IMR-90 (cell line): ENCODE data around the gene YTHDC2. TPM values are rescaled to one million over a fixed set of nuclear protein-coding genes. Genes with fewer than 3 reads are reported as not detected.

Experiments used
- ATAC-seq: fragments of 200-7000 bp; cut with Tn5 transposase; 2 replicates; pipeline ENCODE4 v1.9.1; 2020; ENCODE audit warnings: low read depth, mild to moderate bottlenecking, moderate library complexity
- BruUV-seq: library from RNA; stranded (reverse); fragments of 400-500 nt; replicated peaks from 2 replicates; lab custom pipeline; 2021; lab: Mats Ljungman, UMichigan
- CTCF ChIA-PET: fragments of 300-600 bp; formaldehyde crosslinking; extraction: SDS; loops from one replicate; lab custom pipeline; 2021; ENCODE audit warnings: antibody characterized with exemption; lab: Yijun Ruan, JAX
- POLR2A ChIA-PET: fragments of 300-600 bp; sonication (Branson Sonifier 250); formaldehyde crosslinking; loops from one replicate; lab custom pipeline; 2022; ENCODE audit warnings: antibody characterized with exemption; ENCODE audit not compliant: unreplicated experiment; lab: Charles Lee
- DNase-seq: peaks from one replicate; pipeline ENCODE4 v3.0.0; 2013
- H2AFZ ChIP-seq: replicated peaks from 2 replicates; pipeline ENCODE3; 2013; ENCODE audit warnings: low read length, mild to moderate bottlenecking; ENCODE audit not compliant: poor library complexity
- H2AK5ac ChIP-seq: 2 replicates; pipeline ENCODE4 v1.6.1; 2013; ENCODE audit warnings: low read depth, low read length, inconsistent platforms
- H2AK9ac ChIP-seq: replicated peaks from 2 replicates; pipeline ENCODE3; 2013; ENCODE audit warnings: mild to moderate bottlenecking, low read depth, low read length, moderate library complexity; ENCODE audit not compliant: poor library complexity
- H2BK120ac ChIP-seq: 2 replicates; pipeline ENCODE4 v1.6.1; 2013; ENCODE audit warnings: low read depth, low read length, inconsistent platforms
- H2BK15ac ChIP-seq: 3 replicates; pipeline ENCODE4 v1.6.1; 2013; ENCODE audit warnings: low read depth, low read length, inconsistent platforms
- H2BK20ac ChIP-seq: 2 replicates; pipeline ENCODE4 v1.6.1; 2013; ENCODE audit warnings: low read depth, mild to moderate bottlenecking, inconsistent platforms, low read length, moderate library complexity
- H2BK5ac ChIP-seq: 2 replicates; pipeline ENCODE4 v1.6.1; 2013; ENCODE audit warnings: mild to moderate bottlenecking, low read depth, low read length, inconsistent platforms; ENCODE audit not compliant: poor library complexity, severe bottlenecking
- H3K14ac ChIP-seq: replicated peaks from 2 replicates; pipeline ENCODE4 v1.6.1; 2013; ENCODE audit warnings: low read depth, low read length, inconsistent platforms
- H3K18ac ChIP-seq: 2 replicates; pipeline ENCODE4 v1.6.1; 2013; ENCODE audit warnings: low read depth, low read length, control low read depth
- H3K23ac ChIP-seq: 2 replicates; pipeline ENCODE4 v1.6.1; 2013; ENCODE audit warnings: low read depth, low read length, inconsistent platforms
- H3K27ac ChIP-seq: 2 replicates; pipeline ENCODE4 v1.5.1; 2013; ENCODE audit warnings: mild to moderate bottlenecking, control low read depth, low read length; ENCODE audit not compliant: insufficient read depth
- H3K27me3 ChIP-seq: 2 replicates; pipeline ENCODE4 v1.6.1; 2013; ENCODE audit warnings: low read length; ENCODE audit not compliant: control insufficient read depth, insufficient read depth
- H3K36me3 ChIP-seq: 2 replicates; pipeline ENCODE4 v1.6.1; 2013; ENCODE audit warnings: low read length, mixed read lengths; ENCODE audit not compliant: control insufficient read depth, insufficient read depth
- H3K4ac ChIP-seq: 2 replicates; pipeline ENCODE4 v1.6.1; 2013; ENCODE audit warnings: low read depth, low read length, inconsistent platforms
- H3K4me1 ChIP-seq: 2 replicates; pipeline ENCODE4 v1.6.1; 2013; ENCODE audit warnings: low read length, mixed read lengths; ENCODE audit not compliant: control insufficient read depth, insufficient read depth
- H3K4me2 ChIP-seq: 2 replicates; pipeline ENCODE4 v1.6.1; 2013; ENCODE audit warnings: low read depth, mild to moderate bottlenecking, control low read depth, low read length, moderate library complexity
- H3K4me3 ChIP-seq: 2 replicates; pipeline ENCODE4 v1.5.1; 2013; ENCODE audit warnings: low read depth, mild to moderate bottlenecking, control low read depth, low read length, moderate library complexity; ENCODE audit not compliant: insufficient read depth
- H3K56ac ChIP-seq: 2 replicates; pipeline ENCODE4 v1.6.1; 2013; ENCODE audit warnings: low read length, inconsistent platforms; ENCODE audit not compliant: insufficient read depth; ENCODE audit errors: extremely low read depth
- H3K79me1 ChIP-seq, 2 experiments: 2 replicates each; pipeline ENCODE4 v1.6.1; 2013; ENCODE audit warnings: low read length in 2 of 2, inconsistent platforms in 1 of 2, low read depth in 1 of 2
- H3K9ac ChIP-seq: 2 replicates; pipeline ENCODE4 v1.6.1; 2013; ENCODE audit warnings: low read depth, low read length, control low read depth
- H3K9me1 ChIP-seq: 2 replicates; pipeline ENCODE4 v1.6.1; 2013; ENCODE audit warnings: low read length, inconsistent platforms; ENCODE audit not compliant: insufficient read depth
- H3K9me3 ChIP-seq: 2 replicates; pipeline ENCODE4 v1.6.1; 2013; ENCODE audit warnings: low read length; ENCODE audit not compliant: control insufficient read depth, insufficient read depth
- H4K20me1 ChIP-seq: 2 replicates; pipeline ENCODE4 v1.6.1; 2013; ENCODE audit warnings: low read length, inconsistent platforms; ENCODE audit not compliant: insufficient read depth
- H4K5ac ChIP-seq: 2 replicates; pipeline ENCODE4 v1.6.1; 2013; ENCODE audit warnings: mild to moderate bottlenecking, low read depth, low read length, control low read depth
- H4K8ac ChIP-seq, 2 experiments: 2 replicates each; pipeline ENCODE4 v1.6.1; 2013; ENCODE audit warnings: low read depth in 2 of 2, low read length in 2 of 2, control low read depth in 1 of 2, inconsistent platforms in 1 of 2
- H4K91ac ChIP-seq: 2 replicates; pipeline ENCODE4 v1.6.1; 2013; ENCODE audit warnings: low read depth, low read length, inconsistent platforms; ENCODE audit not compliant: insufficient read depth
- BHLHE40 ChIP-seq: fragments of 150-350 bp; IDR thresholded peaks from 2 replicates; pipeline ENCODE4 v1.6.1; 2016; ENCODE audit warnings: mild to moderate bottlenecking, low read depth, low read length
- CEBPB ChIP-seq: IDR thresholded peaks from 2 replicates; pipeline ENCODE4 v1.6.1; 2012; ENCODE audit warnings: low read depth, low read length, improper control_type of control experiment
- CHD1 ChIP-seq: IDR thresholded peaks from 2 replicates; pipeline ENCODE4 v1.6.1; 2012; ENCODE audit warnings: low read depth, low read length, improper control_type of control experiment
- CTCF ChIP-seq: conservative IDR thresholded peaks from 2 replicates; pipeline ENCODE4 v1.5.1; 2012; ENCODE audit warnings: mild to moderate bottlenecking, low read depth, low read length, improper control_type of control experiment
- ELK1 ChIP-seq: fragments of 150-350 bp; IDR thresholded peaks from 2 replicates; pipeline ENCODE4 v1.6.1; 2016; ENCODE audit warnings: low read depth, mild to moderate bottlenecking, low read length, moderate library complexity, borderline replicate concordance
- FOS ChIP-seq: fragments of 150-350 bp; IDR thresholded peaks from 2 replicates; pipeline ENCODE4 v1.6.1; 2016; ENCODE audit warnings: low read depth, low read length
- MAFK ChIP-seq: IDR thresholded peaks from 2 replicates; pipeline ENCODE4 v1.6.1; 2012; ENCODE audit warnings: low read depth, low read length, improper control_type of control experiment
- MAZ ChIP-seq: IDR thresholded peaks from 2 replicates; pipeline ENCODE4 v1.6.1; 2012; ENCODE audit warnings: low read depth, mild to moderate bottlenecking, low read length, improper control_type of control experiment, moderate library complexity, borderline replicate concordance
- NFE2L2 ChIP-seq: fragments of 150-350 bp; IDR thresholded peaks from 2 replicates; pipeline ENCODE4 v1.6.1; 2016; ENCODE audit warnings: low read depth, mild to moderate bottlenecking, low read length
- POLR2A ChIP-seq: IDR thresholded peaks from 2 replicates; pipeline ENCODE4 v1.6.1; 2012; ENCODE audit warnings: mild to moderate bottlenecking, low read depth, low read length
- RAD21 ChIP-seq: IDR thresholded peaks from 2 replicates; pipeline ENCODE4 v1.6.1; 2012; ENCODE audit warnings: low read length, improper control_type of control experiment
- RCOR1 ChIP-seq: IDR thresholded peaks from 2 replicates; pipeline ENCODE4 v1.6.1; 2012; ENCODE audit warnings: mild to moderate bottlenecking, low read length, improper control_type of control experiment; ENCODE audit not compliant: insufficient replicate concordance
- SMC3 ChIP-seq: fragments of 150-350 bp; IDR thresholded peaks from 2 replicates; pipeline ENCODE4 v1.6.1; 2016; ENCODE audit warnings: low read depth, mild to moderate bottlenecking, antibody characterized with exemption, low read length, moderate library complexity
- USF2 ChIP-seq: fragments of 150-350 bp; IDR thresholded peaks from 2 replicates; pipeline ENCODE4 v1.6.1; 2017; ENCODE audit warnings: mild to moderate bottlenecking, antibody characterized with exemption, low read length, low read depth
- WGBS, 2 experiments: methylation state at CpG; one replicate each; pipeline versions ENCODE4 v1.1.5 to v1.1.7; 2013; ENCODE audit warnings: missing lambda C conversion rate in 2 of 2; ENCODE audit not compliant: insufficient read length in 1 of 2; ENCODE audit errors: extremely low coverage in 2 of 2; 5-methylcytosine and 5-hydroxymethylcytosine counted together
- dilution Hi-C: fragments of 300-500 bp; cut with HindIII; formaldehyde crosslinking; loops from one replicate; pipeline ENCODE4 v1.14.3; 2018; ENCODE audit warnings: low sequenced_read_pairs; ENCODE audit not compliant: unreplicated experiment
- in situ Hi-C: fragments of 300-500 bp; cut with MboI; formaldehyde crosslinking; loops from 3 replicates; pipeline ENCODE4 v1.14.3; 2019; ENCODE audit warnings: low sequenced_read_pairs, inconsistent platforms, mixed read lengths
- intact Hi-C: fragments of 100-400 bp; cut with micrococcal nuclease; formaldehyde crosslinking; loops from 2 replicates; pipeline ENCODE4 v1.10.0; 2022
- polyA plus RNA-seq, 3 experiments: library from polyadenylated mRNA; depleted of rRNA; stranded (reverse); fragments of >200 nt; gene quantifications; 2 replicates each; pipeline ENCODE4 v1.2.3, GENCODE V29; 2012; ENCODE audit warnings: low replicate concordance in 1 of 3
- total RNA-seq: library from RNA; depleted of rRNA; stranded (reverse); fragments of >200 nt; gene quantifications from 2 replicates; pipeline ENCODE4 v1.2.3, GENCODE V29; 2012

The YTHDC2 gene
- total and polyA plus RNA-seq, 2 of the 4 experiments (the other 2 are of a cell fraction): 6.5 to 13.4 TPM

- Histone ChIP-seq H3K18ac (no peak overlapping the region), H3K4me1 (no peaks in the 10 kb centered on the region), H2BK5ac (no peak overlapping the region), H3K14ac (no peak overlapping the region), H2BK120ac (no peak overlapping the region), H3K9me3 (no peaks in the 10 kb centered on the region), H2AK5ac (0 out of 2 replicates have a peak overlapping the region, but pooled peaks have one; percentile 2), H2BK20ac (no peak overlapping the region), H2AK9ac (peak overlapping the region; percentile 17), H3K56ac (no peak overlapping the region), H3K27ac (no peak overlapping the region), H4K91ac (no peak overlapping the region), H3K9ac (no peak overlapping the region), H4K8ac (no peak overlapping the region), H3K36me3 (no peaks in the 10 kb centered on the region), H3K4ac (no peak overlapping the region), H3K4me3 (no peak overlapping the region), H3K27me3 (no peaks in the 10 kb centered on the region), H3K4me2 (no peak overlapping the region), H4K20me1 (no peaks in the 10 kb centered on the region), H2AFZ (peak overlapping the region; percentile 19), H4K5ac (no peak overlapping the region), H3K9me1 (no peaks in the 10 kb centered on the region), H3K23ac (no peak overlapping the region), H3K79me1 (no peaks in the 10 kb centered on the region), H2BK15ac (no peak overlapping the region; the same call in 2 of the 3 replicates)
- ATAC-seq (no peak), DNase-seq (no peak)
- intact Hi-C loops: no loop called here
- TF ChIP-seq CHD1: no peak
- no peak for TF ChIP-seq MAZ
- no peak for TF ChIP-seq RCOR1
- no peak for TF ChIP-seq ELK1
- no peak for TF ChIP-seq CEBPB
- TF ChIP-seq CTCF: no peak
- no peak for TF ChIP-seq NFE2L2
- TF ChIP-seq FOS: no peak
- TF ChIP-seq SMC3: no peak
- TF ChIP-seq USF2: no peak
- TF ChIP-seq POLR2A: no peak
- TF ChIP-seq MAFK: no peak
- TF ChIP-seq RAD21: no peak
- TF ChIP-seq BHLHE40: no peak
- BruUV-seq: no TSS peak
- 100% methylated on average over 1 of the region's 1 CpG; no CpG with 5 or more reads in 1 of the 2 experiments for WGBS, 2 experiments
- in situ Hi-C loops: loop anchor here (5.0 to 10.0 kb wide), 2 partner anchors 121 to 518 kb away; no protein-coding TSS in a partner anchor
- dilution Hi-C loops: no loop called here
- ChIA-PET POLR2A (no interaction called here), CTCF (interaction anchor here (0.9 kb wide), 1 partner anchor 12 kb away, joined by 3 read pairs; no protein-coding TSS in a partner anchor)
These were observed 10.3 kb upstream of the YTHDC2 start for GRCh38 chr5:113503146-113503545.
